HG03342 (cell line): ENCODE measurements around the gene STBD1.
"Not testable (repeated sequence)": the region's sequence is repeated elsewhere in the genome, so short reads cannot be mapped to it uniquely, and the experiment has no call there.

ENCODE experiments used
- ATAC-seq: cut with Tn5 transposase; IDR thresholded peaks from one replicate; pipeline ENCODE4 v1.9.1; 2021; ENCODE audit warnings: mild to moderate bottlenecking, moderate library complexity; ENCODE audit not compliant: unreplicated experiment

STBD1 gene

DNA sequence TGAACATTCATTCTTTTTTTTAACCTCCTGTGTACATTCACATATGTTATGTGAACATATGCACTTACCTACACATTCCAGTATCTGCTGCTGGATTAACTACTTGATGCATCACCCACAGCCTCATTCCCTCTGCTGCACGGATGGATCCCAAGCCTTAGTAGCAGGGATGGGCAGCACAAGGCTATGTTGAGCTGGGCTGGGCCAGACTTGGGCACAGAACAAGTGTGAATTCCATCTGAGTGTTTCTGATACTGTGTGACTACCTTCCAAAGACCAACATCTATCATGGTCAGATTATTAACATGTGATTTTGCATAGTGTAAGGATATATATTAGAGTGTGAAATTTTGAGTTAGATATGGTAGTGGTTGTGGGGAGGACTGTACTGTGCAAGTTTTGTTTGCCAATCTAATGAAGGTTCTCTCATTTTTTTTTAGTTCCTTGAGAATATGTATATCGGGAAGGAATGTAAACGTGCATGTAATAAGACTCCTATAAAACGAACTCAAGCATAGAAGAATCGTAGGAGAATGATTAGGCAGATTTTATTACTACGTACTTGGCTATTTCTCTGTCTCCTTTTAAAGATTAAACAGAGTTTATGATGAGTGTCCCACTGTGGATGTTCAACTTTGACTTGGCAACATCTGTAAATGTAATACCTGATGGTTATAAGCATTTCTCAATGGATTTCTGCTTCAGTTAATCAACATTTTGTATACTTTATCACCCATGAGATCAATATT, 23.4 kb upstream of the STBD1 start:
- no peak for ATAC-seq

DNA sequence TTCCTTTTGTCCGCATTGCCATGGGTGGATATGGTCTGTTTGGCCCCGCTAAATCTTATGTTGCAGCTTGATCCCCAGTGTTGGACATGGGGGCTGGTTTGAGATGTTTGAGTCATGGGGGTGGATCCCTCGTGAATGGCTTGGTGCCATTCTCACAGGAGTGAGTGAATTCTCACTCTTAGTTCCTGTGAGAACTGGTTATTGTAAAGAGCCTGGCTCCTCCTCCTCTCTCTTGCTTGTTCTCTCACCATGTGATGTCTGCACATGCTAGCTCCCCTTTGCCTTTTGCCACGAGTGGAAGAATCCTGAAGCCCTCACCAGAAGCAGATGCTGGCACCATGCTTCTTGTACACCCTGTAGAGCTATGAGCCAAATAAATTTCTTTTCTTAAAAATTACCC, 22.6 kb upstream of the STBD1 start:
- ATAC-seq = no peak

DNA sequence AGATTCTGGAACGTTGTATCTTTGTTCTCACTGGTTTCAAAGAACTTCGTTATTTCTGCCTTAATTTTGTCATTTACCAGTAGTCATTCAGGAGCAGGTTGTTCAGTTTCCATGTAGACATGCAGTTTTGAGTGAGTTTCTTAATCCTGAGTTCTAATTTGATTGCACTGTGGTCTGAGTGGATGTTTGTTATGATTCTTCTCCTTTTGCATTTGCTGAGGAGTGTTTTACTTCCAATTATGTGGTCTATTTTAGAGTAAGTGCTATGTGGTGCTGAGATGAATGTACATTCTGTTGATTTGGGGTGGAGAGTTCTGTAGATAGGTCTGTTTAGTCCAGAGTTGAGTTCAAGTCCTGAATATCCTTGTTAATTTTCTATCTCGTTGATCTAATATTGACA, 18.7 kb upstream of the STBD1 start:
- not testable (repeated sequence) for ATAC-seq

DNA sequence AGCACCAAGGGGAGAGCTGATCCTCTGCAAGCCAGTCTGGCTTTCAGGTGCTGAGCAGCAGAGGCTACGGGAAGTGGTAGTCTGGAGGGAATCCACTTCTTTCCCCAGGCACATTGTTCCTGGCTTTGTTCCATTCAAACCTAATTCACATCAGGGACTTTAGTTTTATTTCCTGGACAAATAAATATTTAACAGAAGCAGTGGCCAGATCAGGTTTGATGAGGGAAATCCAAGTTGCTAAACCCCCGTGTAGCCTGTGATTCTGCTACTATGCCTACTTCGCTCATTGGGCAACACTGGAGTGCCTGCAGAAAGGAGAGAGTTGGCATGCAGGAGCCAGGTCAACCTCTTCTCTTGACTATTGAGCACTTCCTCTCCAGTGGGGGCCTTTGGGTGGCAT, 13.8 kb upstream of the STBD1 start:
- no peak for ATAC-seq

DNA sequence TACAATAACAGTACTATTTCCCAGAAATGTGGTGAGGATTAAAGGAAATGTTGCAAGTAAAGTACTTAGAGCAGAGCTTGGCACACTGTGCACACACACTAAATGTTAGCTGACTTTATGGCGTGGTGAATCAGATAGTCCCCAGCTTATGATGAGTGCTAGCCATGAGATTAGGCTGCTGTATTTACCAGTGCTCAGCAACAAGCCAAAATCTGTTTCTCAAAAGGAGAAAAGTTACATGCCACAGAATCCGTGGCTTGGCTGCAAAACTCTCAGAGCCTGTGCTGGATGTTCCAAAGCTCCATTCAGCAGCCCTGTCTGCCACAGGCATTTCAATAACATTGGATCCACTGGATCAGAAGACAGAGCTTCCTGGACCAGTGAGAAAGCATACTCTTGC, 12.8 kb upstream of the STBD1 start:
- no peak for ATAC-seq

DNA sequence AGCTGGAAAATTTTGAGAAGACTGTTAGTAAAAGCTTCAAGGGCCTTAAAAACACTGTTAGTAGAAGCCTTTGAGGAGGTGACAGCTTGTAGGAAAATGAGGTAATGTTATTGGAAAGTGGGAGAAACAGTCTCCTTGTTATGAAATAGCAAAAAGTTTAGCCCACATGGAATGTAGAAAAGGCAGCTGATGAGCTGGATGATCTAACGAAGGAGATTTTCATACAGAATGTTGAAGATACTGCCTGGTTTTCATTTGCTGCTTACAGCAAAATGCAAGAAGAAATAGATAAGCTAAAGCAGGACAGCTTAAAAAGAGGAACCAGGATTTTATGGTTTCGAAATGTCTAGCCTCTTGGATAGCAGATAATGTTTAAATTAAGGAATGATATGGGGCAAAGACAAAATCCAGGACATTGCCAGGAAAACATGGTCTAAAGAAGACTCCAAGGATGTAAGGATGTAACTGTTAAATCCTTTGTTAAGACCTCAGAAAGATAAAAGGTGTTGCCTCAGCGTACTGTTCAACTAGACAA, 10.2 kb upstream of the STBD1 start:
- ATAC-seq = no peak

DNA sequence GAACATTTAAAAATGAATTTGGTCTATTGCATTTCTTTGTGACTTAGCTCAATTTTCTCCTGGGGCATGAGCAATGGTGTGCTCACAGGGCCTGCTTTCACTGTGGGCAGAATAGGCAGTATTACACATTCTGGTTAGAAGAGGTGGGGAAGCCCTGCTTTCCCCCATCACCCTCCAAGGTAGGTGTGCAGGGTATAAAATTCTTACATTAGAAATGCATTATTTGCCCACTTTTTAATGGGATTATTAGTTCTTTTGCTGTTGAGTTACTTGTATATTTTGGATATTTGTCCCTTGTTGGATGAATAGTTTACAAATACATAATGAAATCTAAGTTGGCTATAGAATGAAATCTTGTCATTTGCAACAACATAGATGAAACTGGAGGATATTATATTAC, 8.3 kb upstream of the STBD1 start:
- ATAC-seq = no peak

DNA sequence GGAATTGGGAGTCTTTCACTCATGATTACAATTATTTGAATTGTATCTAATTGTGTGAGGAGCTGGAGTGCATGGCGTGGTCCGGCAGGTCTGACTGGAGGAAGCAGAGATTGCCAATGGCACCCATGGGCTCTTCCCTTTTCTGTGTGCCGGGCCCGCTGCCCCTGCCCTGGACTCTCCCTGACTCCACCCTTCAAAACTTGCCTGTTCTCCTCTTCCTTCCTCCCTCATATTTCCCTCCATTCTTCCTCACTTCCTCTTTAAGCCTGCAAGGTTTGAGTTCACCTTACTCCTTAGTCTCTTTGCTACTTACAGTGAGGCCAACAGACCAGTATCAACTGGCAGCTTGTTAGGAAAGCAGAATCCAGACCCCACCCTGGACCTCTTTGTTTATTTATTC, 6.5 kb upstream of the STBD1 start:
- no peak for ATAC-seq

DNA sequence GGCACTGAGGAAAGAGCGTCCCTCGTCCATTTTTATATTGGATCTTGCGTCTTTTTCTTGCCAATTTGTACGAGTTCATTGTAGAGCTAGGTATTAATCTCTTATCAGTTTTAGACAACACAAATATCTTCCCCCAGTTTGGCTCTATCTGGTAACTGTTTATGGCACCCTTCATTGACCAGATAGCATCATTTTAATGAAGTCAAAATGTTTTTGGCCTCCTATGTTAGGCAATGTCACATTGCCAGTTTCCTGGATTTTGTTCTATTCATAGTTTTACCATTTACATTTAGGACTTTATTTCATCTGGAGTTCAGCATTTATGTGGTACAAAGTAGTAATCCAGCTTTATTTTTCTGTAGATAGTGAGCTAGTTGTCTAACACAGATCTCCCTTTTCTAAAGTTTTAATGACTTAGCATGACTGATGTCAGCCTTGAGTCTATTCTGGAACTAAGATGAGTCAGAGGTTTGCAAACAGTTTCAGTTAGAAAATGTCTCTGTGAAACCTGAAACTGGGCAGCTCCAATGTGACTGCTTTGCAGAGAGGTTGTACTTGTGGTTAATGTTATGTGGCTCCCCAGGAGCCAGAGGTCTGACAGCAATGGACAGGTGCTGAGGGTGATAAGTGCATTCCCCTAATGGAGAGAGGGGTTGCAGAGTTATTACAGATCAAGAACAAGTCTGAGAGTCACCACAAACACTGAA, 5.3 kb upstream of the STBD1 start:
- ATAC-seq = peak; percentile 97

DNA sequence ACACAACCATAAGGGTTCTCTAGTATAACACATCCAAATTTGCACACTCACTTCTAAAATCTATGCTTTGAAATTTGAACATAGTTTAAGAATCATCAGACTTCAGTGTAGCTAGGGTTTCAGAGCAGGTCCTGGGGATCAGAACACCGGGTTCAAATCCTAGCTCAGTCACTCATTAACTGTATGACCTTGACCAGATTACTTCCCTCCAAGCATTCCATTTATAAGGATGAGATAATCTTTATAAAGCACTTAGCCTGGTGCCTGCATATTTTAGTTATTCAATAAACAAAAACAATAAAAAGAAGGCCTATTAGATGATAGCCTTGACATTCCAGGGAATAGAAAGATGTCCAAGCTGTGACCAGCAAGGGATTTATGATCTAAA, 4.8 kb upstream of the STBD1 start:
- ATAC-seq = no peak

DNA sequence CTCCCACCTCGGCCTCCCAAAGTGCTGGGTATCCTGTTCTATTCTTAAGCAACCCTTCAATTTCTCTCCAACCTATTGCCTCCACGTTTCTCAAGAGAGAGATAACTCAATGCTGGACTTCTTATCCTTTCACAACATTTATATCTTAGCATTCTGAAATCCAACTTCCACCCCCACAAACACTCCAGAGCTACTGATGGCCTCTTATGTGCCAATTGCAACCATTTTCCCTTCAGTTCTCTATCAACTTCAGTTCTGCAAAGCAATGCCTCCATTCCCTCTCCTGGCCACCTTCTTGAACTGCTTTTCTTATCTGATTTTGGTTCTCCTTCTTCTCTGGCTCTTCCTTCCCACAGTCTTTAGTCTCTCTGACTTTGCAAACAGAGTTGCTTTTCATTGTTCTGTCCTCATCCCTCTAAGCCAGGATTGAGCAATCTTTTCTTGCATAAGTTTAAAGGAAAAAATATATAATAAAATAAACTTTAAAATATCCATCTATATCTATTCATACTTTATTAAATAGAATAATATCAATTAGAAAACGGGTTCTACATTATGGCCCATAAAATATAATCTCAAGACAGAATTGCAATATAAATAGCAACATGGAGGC, 3.6 kb upstream of the STBD1 start:
- ATAC-seq = no peak

DNA sequence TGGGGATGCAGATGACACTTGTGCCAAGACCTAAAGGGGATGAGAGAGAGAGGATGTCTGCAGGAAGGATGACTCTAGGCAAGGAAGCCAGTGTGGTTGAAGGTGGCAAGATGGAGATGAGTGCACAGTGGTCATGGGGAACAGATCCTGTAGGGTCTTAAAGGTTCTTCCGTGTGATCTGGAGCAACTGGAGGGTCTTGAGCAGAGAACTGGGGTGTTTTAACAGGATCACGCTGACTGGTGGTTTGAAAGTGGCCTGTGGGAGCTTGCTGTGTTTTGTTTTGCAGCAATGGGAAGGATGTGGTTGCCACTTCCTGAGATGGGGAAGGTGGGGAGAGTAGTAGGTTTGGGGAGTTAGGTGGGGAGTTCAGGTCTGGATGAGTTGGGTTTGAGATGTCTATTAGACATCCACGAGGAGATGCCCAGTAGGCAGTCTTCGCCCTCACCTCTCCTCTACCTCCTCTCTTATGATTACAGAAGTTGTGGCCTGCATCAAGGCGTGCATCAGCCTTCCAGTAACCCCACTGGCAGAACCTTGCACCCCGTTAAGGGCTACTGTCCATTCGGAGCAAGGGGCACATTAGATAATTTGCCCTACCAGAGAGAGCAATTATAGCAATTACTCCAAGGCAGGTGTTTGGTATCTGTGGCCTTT, 1.4 kb upstream of the STBD1 start:
- ATAC-seq = no peak

DNA sequence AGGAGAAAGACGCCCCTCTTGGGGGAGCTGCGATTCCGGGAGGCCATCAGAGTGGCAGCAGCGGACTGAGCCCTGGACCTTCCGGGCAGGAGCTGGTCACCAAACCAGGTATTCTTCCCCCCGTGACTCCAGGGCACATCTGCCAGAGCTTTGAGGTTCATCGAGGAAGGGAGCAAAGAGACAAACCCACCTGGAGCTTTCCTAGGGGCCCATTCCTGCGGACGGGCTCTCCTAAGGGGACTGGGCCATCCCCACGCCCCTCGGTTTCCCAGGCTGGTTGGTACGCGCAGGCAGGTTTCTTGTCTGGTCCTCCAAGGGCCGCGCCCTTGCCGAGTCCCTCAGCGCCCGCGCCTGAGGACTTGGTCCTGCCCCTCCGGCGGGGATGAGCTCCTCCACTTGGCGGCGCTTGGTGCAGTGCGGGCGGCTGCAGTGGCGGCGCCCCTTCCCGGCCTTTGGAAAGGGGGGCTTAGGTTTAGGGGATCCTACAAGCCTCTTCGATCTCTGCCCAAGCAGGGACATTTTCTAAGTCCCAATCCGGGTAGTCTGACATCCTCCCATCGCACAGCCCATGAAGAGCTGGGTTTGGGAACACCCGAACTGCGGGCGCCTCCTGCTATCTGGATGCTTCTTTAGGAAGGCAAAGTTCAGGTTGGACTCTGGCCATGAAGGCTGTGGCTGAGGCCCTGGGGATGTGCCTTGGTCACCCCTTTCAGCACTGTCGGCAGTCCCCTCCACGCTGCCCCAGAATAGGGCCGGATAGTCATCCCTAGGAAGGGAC, 538 bp downstream of the STBD1 start:
- no peak for ATAC-seq

DNA sequence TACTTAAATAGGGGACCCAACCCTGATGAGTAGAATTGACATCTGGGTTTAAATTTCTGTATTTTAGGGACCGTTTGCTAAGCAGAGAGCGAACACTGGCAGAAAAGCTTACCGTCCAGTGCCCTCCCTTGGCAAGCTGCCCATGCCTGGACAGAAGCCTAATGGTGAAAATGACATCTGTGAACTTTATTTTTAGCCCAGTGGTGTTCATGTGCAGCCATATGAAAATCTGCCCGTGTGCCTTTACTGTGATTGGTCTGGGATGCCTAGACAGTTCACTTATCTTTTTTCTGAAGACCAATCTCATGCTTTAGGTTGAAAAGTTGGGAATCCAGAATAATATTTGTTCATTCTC, 1.1 kb downstream of the STBD1 start:
- no peak for ATAC-seq

DNA sequence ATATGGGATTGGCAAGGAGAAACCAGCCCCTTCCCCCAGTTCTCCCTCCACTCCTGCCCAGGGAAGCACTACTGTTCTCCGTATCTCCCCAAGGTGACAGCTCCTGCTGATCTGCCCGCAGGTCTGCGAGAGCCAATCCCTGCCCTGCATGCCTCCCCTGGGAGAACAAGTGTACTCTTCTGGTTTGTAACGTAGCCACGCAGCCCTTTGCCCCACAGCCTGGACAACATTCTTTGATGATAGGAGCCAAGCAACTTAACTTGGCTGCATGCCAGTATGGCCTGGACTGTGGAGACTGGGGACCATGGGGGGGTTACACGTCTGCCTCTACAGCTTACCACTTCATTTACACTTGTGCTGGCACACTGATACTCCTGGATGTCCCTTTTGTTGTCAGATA, 2.0 kb downstream of the STBD1 start:
- no peak for ATAC-seq

DNA sequence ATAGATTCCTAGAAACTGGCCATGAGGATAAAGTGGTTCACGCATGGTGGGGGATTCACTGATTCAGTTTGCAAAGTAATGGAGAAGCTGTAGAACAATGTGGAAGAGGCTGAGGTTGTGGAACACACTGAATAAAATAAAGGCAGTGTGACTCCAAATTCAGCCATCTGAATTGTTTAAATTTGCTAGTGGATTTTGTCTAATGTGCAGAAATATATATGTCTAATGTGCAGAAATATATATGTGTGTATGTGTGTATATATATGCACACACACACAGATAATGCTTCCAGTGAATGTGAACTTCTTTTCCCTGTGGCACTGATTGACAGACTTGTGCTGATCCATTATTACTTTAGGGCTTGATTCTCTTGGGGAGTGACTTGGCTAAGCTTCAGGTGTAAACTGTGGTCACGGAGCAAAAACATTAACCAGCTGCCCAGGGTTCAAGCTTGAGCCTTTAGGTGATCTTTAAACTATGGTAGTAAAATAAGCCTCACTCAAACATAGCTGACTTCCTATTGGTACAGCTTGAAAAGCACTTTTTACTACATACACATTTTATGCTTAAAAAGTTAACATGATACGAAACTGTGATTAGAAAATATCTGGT, 3.5 kb downstream of the STBD1 start:
- ATAC-seq = no peak

DNA sequence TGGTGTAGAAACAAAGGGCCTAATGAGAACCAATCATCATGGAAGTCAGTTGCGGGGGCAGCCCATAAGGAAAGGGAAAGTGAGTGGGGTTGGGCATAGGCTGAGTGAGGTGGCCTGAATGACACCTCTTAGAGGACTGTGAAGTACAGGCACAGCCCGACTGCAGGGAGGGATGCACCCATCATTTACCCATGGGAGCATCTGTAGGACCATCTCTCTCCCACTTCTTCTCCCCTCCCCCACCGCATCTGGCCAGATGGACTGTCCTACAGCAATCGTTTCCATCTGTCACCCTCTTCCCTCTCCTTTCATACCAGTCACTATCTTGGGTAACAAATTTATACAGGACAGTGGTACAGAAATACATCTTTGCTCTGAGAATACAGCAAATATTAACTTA, 4.2 kb downstream of the STBD1 start:
- no peak for ATAC-seq

DNA sequence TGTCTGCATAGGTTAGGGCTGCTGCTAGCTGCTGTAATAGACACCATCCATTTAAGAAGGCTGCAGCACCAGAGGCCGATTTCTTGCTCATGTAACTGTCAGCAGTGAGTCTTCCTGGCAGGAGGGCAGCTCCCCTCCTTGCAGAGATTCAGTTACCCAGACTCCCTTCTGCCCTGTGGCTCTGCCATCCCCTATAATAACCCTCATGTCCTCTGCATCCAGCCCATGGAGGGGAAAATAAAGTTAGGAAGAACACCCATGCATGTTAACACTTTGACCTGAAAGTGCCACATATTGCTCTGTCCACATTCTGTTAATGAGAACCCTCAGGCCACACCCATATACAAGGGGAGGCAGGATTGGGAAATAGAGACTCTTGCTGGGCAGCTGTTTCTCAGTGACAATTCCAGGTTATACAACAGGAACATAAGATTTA, 5.4 kb downstream of the STBD1 start:
- ATAC-seq = no peak

DNA sequence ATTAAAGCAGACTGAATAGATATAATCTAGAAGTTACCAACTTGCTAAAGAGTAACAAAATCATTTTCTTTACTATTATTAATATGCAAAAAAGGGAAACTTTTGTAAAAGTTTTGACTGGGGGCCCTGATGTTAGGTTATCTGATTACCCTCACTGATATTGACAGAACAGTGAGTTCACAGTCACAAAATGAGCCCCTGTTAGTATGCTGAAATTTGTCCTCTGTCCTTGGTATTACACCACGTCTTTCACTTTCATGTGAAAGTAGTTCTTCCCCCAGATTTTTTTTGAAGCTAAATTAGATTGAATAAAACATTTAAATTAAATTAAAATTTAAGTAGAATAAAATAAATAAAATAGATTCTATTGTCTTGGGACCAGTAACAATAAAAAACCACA, 5.9 kb downstream of the STBD1 start:
- no peak for ATAC-seq

DNA sequence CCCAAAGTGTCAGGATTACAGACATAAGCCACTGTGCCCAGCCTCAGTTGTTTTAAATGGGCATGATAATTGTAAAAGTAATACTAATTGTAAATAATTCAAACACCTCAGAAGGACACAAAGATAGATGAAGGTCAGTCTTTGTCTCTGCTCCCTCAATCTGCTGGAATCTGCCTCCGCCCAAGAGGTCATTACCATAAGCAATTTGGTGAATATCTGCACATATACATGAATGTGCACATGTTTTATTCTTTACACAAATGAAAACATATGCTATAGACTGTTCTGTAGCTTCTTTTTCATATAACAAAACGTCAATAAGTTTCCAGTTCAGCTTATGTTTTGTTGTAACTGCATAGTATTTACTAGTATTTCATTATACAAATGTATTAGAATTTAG, 7.0 kb downstream of the STBD1 start:
- ATAC-seq = no peak
